PC-3 (cell line): Measurements from ENCODE around the gene TOMM40.

ENCODE experiments used
- EZH2 ChIP-seq: fragments of 300-600 bp; sonication (generic); IDR thresholded peaks from one replicate; pipeline ENCODE4 v1.6.1; 2017; ENCODE audit warnings: antibody characterized with exemption, mild to moderate bottlenecking, low read length; ENCODE audit not compliant: unreplicated experiment
- TF ChIP-seq, protein P1 (sequence below): fragments of 300-600 bp; sonication (generic); conservative IDR thresholded peaks from 2 replicates; pipeline ENCODE4 v1.5.1; 2017; ENCODE audit warnings: antibody characterized with exemption, low read depth, mild to moderate bottlenecking, low read length

DNA sequence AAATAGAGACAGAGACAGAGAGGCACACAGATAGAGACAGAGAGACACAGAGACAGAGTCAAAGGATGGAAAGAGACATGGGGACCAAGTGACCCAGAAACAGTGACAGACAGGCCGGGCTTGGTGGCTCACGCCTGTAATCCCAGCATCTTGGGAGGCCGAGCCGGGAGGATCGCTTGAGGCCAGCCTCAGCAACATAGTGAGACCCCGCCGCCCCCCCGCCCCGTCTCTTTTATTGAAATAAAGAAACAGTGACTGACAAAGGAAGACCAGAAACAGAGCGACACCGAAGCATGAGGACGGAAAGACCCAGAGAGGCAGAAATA is 45.8 kb upstream of the TOMM40 start:
- TF ChIP-seq, protein P1, sequence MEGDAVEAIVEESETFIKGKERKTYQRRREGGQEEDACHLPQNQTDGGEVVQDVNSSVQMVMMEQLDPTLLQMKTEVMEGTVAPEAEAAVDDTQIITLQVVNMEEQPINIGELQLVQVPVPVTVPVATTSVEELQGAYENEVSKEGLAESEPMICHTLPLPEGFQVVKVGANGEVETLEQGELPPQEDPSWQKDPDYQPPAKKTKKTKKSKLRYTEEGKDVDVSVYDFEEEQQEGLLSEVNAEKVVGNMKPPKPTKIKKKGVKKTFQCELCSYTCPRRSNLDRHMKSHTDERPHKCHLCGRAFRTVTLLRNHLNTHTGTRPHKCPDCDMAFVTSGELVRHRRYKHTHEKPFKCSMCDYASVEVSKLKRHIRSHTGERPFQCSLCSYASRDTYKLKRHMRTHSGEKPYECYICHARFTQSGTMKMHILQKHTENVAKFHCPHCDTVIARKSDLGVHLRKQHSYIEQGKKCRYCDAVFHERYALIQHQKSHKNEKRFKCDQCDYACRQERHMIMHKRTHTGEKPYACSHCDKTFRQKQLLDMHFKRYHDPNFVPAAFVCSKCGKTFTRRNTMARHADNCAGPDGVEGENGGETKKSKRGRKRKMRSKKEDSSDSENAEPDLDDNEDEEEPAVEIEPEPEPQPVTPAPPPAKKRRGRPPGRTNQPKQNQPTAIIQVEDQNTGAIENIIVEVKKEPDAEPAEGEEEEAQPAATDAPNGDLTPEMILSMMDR: no peak
- no peak for TF ChIP-seq EZH2
